Suprapubic skin (tissue), 4 donors: Measurements from ENCODE around the gene SLC38A3. TPM values are rescaled to one million over a fixed set of nuclear protein-coding genes. Genes with fewer than 3 reads are reported as not detected.

ENCODE experiments used
- DNase-seq, 2 donors: peaks; one replicate each; pipeline ENCODE4 v3.0.0-alpha.2; 2019; ENCODE audit warnings: low spot score in 2 of 2
- H3K27ac ChIP-seq: fragments of 200-600 bp; sonication (generic); one replicate; pipeline ENCODE4 v1.5.1; 2019
- H3K27me3 ChIP-seq: fragments of 200-600 bp; sonication (generic); one replicate; pipeline ENCODE4 v1.5.1; 2019
- H3K36me3 ChIP-seq: fragments of 200-600 bp; sonication (generic); one replicate; pipeline ENCODE4 v1.5.1; 2019
- H3K4me1 ChIP-seq: fragments of 200-600 bp; sonication (generic); one replicate; pipeline ENCODE4 v1.5.1; 2019
- H3K4me3 ChIP-seq: fragments of 200-600 bp; sonication (generic); one replicate; pipeline ENCODE4 v1.5.1; 2019; ENCODE audit warnings: mild to moderate bottlenecking
- H3K9me3 ChIP-seq: fragments of 200-600 bp; sonication (generic); one replicate; pipeline ENCODE4 v1.5.1; 2019
- EP300 ChIP-seq: sonication (generic); formaldehyde crosslinking; IDR thresholded peaks from one replicate; pipeline ENCODE4 v1.6.1; 2017; ENCODE audit warnings: antibody characterized with exemption
- POLR2A ChIP-seq, 2 donors: fragments of 450-650 bp; IDR thresholded peaks; one replicate each; pipeline ENCODE4 v1.6.1; 2017; ENCODE audit warnings: antibody characterized with exemption in 2 of 2, mild to moderate bottlenecking in 2 of 2, moderate library complexity in 2 of 2
- POLR2AphosphoS5 ChIP-seq, 3 donors: sonication (generic); formaldehyde crosslinking; IDR thresholded peaks; one replicate each; pipeline ENCODE4 v1.6.1; 2017; ENCODE audit warnings: antibody characterized with exemption in 3 of 3
- WGBS: methylation state at CpG from one replicate; pipeline ENCODE4 v1.1.5; 2018; 5-methylcytosine and 5-hydroxymethylcytosine counted together
- total RNA-seq, 4 donors: library from RNA; depleted of rRNA; stranded (reverse); fragments of >200 nt; gene quantifications; one replicate each; pipeline ENCODE4 v1.1.0, GENCODE V29; 2016
- TF ChIP-seq, protein P1 (sequence below), 2 donors: fragments of 200-600 bp in 1 of 2; fragments of 450-650 bp in 1 of 2; sonication (generic) in 1 of 2; IDR thresholded peaks; one replicate each; pipeline ENCODE4 v1.5.1; 2016 to 2019; ENCODE audit warnings: antibody characterized with exemption in 2 of 2, mild to moderate bottlenecking in 1 of 2, moderate library complexity in 1 of 2

The SLC38A3 gene
- total RNA-seq, 4 donors from 2014 or later: 0.25 to 2.2 (median 1.00) TPM

DNA sequence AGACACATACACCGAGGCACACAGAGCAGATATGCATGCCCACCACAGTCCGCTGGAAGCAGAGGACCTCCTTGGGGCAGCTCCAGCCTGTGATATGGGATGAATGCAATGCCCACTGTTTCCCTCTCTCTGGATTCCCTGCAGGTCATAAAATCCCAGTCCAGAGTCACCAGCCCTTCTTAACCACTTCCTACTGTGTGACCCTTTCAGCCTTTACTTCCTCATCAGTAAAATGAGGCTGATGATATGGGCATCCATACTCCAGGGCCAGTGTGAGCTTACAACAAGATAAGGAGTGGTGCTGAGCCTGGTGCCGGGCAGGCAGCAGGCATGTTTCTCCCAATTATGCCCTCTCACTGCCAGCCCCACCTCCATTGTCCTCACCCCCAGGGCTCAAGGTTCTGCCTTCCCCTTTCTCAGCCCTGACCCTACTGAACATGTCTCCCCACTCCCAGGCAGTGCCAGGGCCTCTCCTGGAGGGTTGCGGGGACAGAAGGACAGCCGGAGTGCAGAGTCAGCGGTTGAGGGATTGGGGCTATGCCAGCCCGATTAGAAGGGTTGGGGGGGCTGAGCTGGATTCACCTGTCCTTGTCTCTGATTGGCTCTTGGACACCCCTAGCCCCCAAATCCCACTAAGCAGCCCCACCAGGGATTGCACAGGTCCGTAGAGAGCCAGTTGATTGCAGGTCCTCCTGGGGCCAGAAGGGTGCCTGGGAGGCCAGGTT lies 14.0 kb upstream of the SLC38A3 start, which contains the start of gene GNAT1:
GNAT1 (plus strand) TSS at position 675 of the 725 bp plus-strand sequence. CDS start 116 bp downstream, outside the sequence.
- WGBS: 53% methylated on average over 8 of the region's 8 CpGs
- no peak within 1 kb of the TSS for H3K4me3 ChIP-seq
- TF ChIP-seq POLR2AphosphoS5 (IDR thresholded peaks at IDR 0.05): no peak
- peaks cover 23% of the 10 kb centered on the region for H3K4me1 ChIP-seq
- peaks cover 40% of the 10 kb centered on the region for H3K27me3 ChIP-seq
- peaks cover 22% of the 10 kb centered on the region for H3K36me3 ChIP-seq
- no peaks in the 10 kb centered on the region for H3K9me3 ChIP-seq
- H3K27ac ChIP-seq: no peak within 1 kb of the TSS
- DNase-seq: no peak

DNA sequence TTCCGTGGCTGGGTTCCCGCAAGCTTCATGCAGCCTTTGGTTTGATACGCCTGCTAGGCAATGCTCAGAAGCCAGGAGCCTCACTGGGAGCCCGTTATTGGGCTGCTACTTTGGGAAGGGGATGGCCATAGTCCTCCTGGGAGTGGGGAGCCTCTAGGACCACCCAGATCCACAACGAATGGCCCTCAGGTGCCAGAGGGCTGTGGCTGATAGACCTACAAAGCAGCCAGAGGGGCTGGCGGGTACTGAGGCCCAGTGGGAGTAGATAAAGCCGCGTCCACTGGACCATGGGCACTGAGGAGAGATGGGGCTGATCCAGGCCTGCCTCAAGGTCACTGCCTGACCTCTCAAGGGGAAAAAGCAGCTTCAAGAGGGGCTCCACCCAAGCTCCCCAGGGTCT lies 12.9 kb upstream of the SLC38A3 start:
- H3K9me3 ChIP-seq: no peaks in the 10 kb centered on the region
- TF ChIP-seq EP300: no peak
- TF ChIP-seq, protein P1, sequence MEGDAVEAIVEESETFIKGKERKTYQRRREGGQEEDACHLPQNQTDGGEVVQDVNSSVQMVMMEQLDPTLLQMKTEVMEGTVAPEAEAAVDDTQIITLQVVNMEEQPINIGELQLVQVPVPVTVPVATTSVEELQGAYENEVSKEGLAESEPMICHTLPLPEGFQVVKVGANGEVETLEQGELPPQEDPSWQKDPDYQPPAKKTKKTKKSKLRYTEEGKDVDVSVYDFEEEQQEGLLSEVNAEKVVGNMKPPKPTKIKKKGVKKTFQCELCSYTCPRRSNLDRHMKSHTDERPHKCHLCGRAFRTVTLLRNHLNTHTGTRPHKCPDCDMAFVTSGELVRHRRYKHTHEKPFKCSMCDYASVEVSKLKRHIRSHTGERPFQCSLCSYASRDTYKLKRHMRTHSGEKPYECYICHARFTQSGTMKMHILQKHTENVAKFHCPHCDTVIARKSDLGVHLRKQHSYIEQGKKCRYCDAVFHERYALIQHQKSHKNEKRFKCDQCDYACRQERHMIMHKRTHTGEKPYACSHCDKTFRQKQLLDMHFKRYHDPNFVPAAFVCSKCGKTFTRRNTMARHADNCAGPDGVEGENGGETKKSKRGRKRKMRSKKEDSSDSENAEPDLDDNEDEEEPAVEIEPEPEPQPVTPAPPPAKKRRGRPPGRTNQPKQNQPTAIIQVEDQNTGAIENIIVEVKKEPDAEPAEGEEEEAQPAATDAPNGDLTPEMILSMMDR (IDR thresholded peaks at IDR 0.05): no peak
- TF ChIP-seq POLR2AphosphoS5 (IDR thresholded peaks at IDR 0.05): no peak
- no peak for TF ChIP-seq POLR2A (IDR thresholded peaks at IDR 0.05)
- peaks cover 23% of the 10 kb centered on the region for H3K4me1 ChIP-seq
- peaks cover 40% of the 10 kb centered on the region for H3K27me3 ChIP-seq
- no peak overlapping the region for H3K27ac ChIP-seq
- H3K4me3 ChIP-seq: no peak overlapping the region
- 90% methylated on average over 6 of the region's 8 CpGs for whole genome bisulfite sequencing
- no peak for DNase-seq
- peaks cover 12% of the 10 kb centered on the region for H3K36me3 ChIP-seq

DNA sequence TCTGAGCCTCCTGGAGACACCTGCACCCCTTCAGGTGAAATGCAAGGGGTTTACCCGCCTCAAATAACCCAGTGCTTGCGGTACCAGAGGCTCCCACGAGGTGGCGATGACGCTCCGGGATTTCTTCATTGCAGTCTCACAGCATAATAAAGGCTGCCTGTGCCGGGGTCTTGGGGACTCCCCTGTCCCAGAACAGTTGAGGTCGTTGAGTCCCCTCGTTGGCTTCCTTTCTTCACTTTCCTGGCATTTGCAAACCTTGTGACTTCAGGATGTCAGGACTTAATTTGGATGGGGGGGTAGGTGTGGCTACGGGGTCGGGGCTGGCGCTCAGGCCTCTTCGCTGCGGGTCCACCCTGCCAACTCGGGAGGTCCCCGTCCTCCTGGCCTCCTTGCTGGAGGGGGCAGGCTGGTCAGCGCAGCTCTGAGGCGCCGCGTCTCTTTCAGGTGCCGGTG lies 12.4 kb upstream of the SLC38A3 start:
- no peaks in the 10 kb centered on the region for H3K9me3 ChIP-seq

DNA sequence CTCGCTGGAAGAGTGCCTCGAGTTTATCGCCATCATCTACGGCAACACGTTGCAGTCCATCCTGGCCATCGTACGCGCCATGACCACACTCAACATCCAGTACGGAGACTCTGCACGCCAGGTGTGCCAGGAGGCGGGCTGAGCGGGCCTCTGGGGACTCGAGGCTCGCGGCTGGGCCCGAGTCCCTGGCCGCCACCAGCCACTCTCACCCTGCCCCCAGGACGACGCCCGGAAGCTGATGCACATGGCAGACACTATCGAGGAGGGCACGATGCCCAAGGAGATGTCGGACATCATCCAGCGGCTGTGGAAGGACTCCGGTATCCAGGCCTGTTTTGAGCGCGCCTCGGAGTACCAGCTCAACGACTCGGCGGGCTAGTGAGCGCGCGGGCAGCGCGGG lies 11.8 kb upstream of the SLC38A3 start:
- Histone ChIP-seq H3K4me1 (peaks cover 23% of the 10 kb centered on the region), H3K4me3 (no peak overlapping the region)

More for the DNA sequence above, 12.4 kb upstream of the SLC38A3 start:
- H3K27ac ChIP-seq: no peak overlapping the region
- DNase-seq: peak in 1 of 2 donors; percentile 88
- peaks cover 23% of the 10 kb centered on the region for H3K4me1 ChIP-seq
- peaks cover 8% of the 10 kb centered on the region for H3K36me3 ChIP-seq
- TF ChIP-seq POLR2A (IDR thresholded peaks at IDR 0.05): no peak
- TF ChIP-seq, protein P1 (IDR thresholded peaks at IDR 0.05): peak; percentile 67 to 90
- no peak overlapping the region for H3K4me3 ChIP-seq
- 29% methylated on average over 12 of the region's 21 CpGs for WGBS
- peaks cover 40% of the 10 kb centered on the region for H3K27me3 ChIP-seq

DNA sequence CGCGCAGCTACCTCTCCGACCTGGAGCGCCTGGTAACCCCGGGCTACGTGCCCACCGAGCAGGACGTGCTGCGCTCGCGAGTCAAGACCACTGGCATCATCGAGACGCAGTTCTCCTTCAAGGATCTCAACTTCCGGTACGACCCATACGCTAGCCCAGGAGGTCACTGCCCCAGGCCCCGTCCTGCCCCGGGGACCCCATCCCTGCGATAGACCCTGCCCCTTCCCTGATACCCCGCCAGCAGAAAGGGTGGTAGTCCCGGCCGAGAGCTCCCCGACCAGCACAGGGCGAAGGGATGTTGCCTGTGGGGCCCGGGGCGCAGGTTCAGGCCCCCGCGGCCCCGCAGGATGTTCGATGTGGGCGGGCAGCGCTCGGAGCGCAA lies 11.3 kb upstream of the SLC38A3 start:
- no peak for DNase-seq
- WGBS: 26% methylated on average over 17 of the region's 34 CpGs
- Histone ChIP-seq H3K36me3 (no peaks in the 10 kb centered on the region), H3K9me3 (no peaks in the 10 kb centered on the region), H3K27ac (no peak overlapping the region), H3K4me3 (no peak overlapping the region), H3K4me1 (peaks cover 23% of the 10 kb centered on the region), H3K27me3 (peaks cover 50% of the 10 kb centered on the region)
- TF ChIP-seq POLR2A (IDR thresholded peaks at IDR 0.05): no peak
- TF ChIP-seq, protein P1 (IDR thresholded peaks at IDR 0.05): no peak
- no peak for TF ChIP-seq EP300
- TF ChIP-seq POLR2AphosphoS5 (IDR thresholded peaks at IDR 0.05): no peak

More for the DNA sequence above, 11.8 kb upstream of the SLC38A3 start:
- no peak for TF ChIP-seq POLR2A (IDR thresholded peaks at IDR 0.05)
- TF ChIP-seq, protein P1 (IDR thresholded peaks at IDR 0.05): no peak
- TF ChIP-seq POLR2AphosphoS5 (IDR thresholded peaks at IDR 0.05): no peak
- TF ChIP-seq EP300: no peak
- Histone ChIP-seq H3K27ac (no peak overlapping the region), H3K9me3 (no peaks in the 10 kb centered on the region), H3K36me3 (peaks cover 2% of the 10 kb centered on the region), H3K27me3 (peaks cover 46% of the 10 kb centered on the region)
- WGBS: 40% methylated on average over 4 of the region's 36 CpGs
- no peak for DNase-seq
